Measurements from ENCODE around the gene WDR18. TPM values are rescaled to one million over a fixed set of nuclear protein-coding genes. Genes with fewer than 3 reads are reported as not detected.

WDR18 gene
- total RNA-seq, 1 experiment from 2014 or later, result 41.1 TPM

DNA sequence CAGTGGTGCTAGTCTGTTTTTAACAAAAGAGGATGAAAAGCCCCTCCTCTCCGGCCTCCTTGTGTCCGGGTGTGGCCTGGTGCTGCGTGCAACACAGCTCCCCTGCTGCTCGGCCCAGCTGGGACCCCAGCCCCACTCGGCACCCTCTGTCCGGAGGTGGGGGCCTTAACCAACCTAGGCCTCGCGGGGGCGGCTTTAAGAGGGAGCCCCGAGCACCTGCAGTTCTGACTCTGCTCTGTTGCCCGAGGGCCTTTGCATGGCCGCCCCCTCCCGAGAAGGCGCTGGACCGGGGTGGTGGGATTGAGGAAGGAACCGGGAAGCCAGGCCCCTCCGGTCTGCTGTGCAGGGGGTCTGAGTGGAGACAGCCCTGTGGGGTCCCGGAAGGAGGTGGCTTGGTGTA, 10.4 kb downstream of the WDR18 start:
- DNase-seq, result no peak
- Histone ChIP-seq H3K4me1 (ENCODE audit: low read length) (no peaks in the 10 kb centered on the region), H3K9me2 (replicated peaks; ENCODE audit: insufficient read depth, low read length) (no peaks in the 10 kb centered on the region), H4K20me1 (ENCODE audit: insufficient read depth, low read depth, low read length) (peaks cover 22% of the 10 kb centered on the region; the same call in 1 of the 2 replicates), H3K36me3 (ENCODE audit: insufficient read depth, low read length) (0 out of 2 replicates have a peak, but pooled peaks cover 15% of the 10 kb centered on the region), H3K27me3 (ENCODE audit: low read length) (no peaks in the 10 kb centered on the region), H3K27ac (ENCODE audit: low read length) (no peak overlapping the region), H3K4me3 (ENCODE audit: low read length) (no peak overlapping the region), H3K9ac (ENCODE audit: low read length) (no peak overlapping the region), H3K4me2 (ENCODE audit: low read depth, low read length, poor library complexity, severe bottlenecking) (no peak overlapping the region), H3K79me2 (ENCODE audit: low read length) (no peaks in the 10 kb centered on the region), H2AFZ (ENCODE audit: low read length) (no peak overlapping the region), H3K9me3 (ENCODE audit: low read length) (no peaks in the 10 kb centered on the region; the same call in 1 of the 2 replicates)

- Histone ChIP-seq H3K79me2 (ENCODE audit: low read length) (no peaks in the 10 kb centered on the region), H3K27ac (ENCODE audit: low read length) (no peak overlapping the region), H4K20me1 (ENCODE audit: insufficient read depth, low read depth, low read length) (peaks cover 22% of the 10 kb centered on the region; the same call in 1 of the 2 replicates), H3K4me1 (ENCODE audit: low read length) (no peaks in the 10 kb centered on the region), H3K9me2 (replicated peaks; ENCODE audit: insufficient read depth, low read length) (no peaks in the 10 kb centered on the region), H3K4me2 (ENCODE audit: low read depth, low read length, poor library complexity, severe bottlenecking) (no peak overlapping the region), H2AFZ (ENCODE audit: low read length) (no peak overlapping the region), H3K9ac (ENCODE audit: low read length) (no peak overlapping the region), H3K4me3 (ENCODE audit: low read length) (no peak overlapping the region), H3K9me3 (ENCODE audit: low read length) (no peaks in the 10 kb centered on the region; the same call in 1 of the 2 replicates), H3K36me3 (ENCODE audit: insufficient read depth, low read length) (0 out of 2 replicates have a peak, but pooled peaks cover 15% of the 10 kb centered on the region), H3K27me3 (ENCODE audit: low read length) (no peaks in the 10 kb centered on the region)
- no peak for DNase-seq
These were observed 11.1 kb downstream of the WDR18 start for GRCh38 chr19:995051-995827.

DNA sequence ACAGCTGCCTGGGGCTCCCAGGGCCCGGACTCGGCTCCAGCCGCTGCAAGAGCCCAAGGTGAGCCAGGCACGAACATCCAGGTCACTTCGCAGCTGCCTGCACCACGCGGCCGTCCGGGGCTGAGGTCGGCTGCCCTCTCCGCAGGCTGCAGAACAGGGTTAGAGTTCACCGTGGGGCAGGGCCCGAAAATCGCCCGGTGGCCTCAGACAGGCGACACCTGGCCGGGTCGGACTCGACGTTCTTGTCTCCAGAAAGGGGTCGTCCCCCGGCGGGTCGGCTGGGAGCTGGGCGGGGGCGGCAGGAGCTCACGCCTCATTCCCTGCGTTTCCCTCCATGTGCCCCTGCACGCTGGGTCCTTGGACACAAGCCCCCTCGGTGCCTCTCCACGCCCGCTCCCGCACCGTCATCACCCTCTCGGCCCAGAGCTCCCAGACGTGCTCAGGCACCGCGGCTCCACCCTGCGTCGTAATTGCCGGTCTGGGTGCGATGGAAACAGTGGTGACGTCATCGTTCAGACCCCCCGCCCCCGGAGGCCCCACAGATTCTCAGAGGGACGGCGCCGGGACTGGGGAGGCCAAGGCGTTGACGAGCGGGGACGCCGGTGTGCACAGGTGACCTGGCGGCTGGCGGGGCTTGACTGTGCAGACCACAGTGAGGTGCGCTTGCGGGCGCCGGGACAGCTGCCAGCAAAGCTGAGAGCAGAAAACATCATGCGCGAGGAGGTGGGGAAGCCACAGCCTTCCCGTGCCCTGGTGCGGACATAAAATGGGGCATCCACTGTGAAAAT, 12.1 kb downstream of the WDR18 start:
- no peaks in the 10 kb centered on the region for H3K27me3 ChIP-seq (ENCODE audit: low read length)
- H3K4me2 ChIP-seq (ENCODE audit: low read depth, low read length, poor library complexity, severe bottlenecking), result no peak overlapping the region
- no peak overlapping the region for H3K4me3 ChIP-seq (ENCODE audit: low read length)

DNA sequence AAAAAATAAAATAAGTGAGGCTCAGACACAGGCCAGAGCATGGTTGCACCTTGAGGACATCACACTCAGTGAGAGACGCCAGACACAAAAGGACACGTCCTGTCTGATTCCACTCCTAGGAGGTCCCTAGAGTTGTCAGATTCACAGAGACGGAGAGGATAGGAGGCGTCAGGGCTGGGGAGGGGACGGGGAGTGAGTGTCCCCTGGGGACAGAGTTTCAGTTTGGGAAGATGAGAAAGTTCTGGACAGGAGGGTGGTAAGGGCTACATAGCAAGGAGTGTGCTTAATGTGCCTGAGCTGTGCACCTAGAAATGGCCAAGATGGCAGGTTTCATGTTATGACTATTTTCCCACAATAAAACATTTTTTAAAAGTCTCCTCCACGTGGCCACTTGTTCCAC, 13.9 kb downstream of the WDR18 start:
- Histone ChIP-seq H3K9me2 (replicated peaks; ENCODE audit: insufficient read depth, low read length) (no peaks in the 10 kb centered on the region), H3K4me2 (ENCODE audit: low read depth, low read length, poor library complexity, severe bottlenecking) (no peak overlapping the region), H3K27me3 (ENCODE audit: low read length) (no peaks in the 10 kb centered on the region), H3K4me3 (ENCODE audit: low read length) (no peak overlapping the region), H3K4me1 (ENCODE audit: low read length) (no peaks in the 10 kb centered on the region), H3K9ac (ENCODE audit: low read length) (no peak overlapping the region), H4K20me1 (ENCODE audit: insufficient read depth, low read depth, low read length) (peaks cover 15% of the 10 kb centered on the region; the same call in 1 of the 2 replicates), H3K27ac (ENCODE audit: low read length) (no peak overlapping the region), H3K9me3 (ENCODE audit: low read length) (no peaks in the 10 kb centered on the region), H3K36me3 (ENCODE audit: insufficient read depth, low read length) (0 out of 2 replicates have a peak, but pooled peaks cover under 1% of the 10 kb centered on the region), H3K79me2 (ENCODE audit: low read length) (no peaks in the 10 kb centered on the region), H2AFZ (ENCODE audit: low read length) (no peak overlapping the region)
- no peak for DNase-seq

More for the DNA sequence above, 12.1 kb downstream of the WDR18 start:
- Histone ChIP-seq H3K9ac (ENCODE audit: low read length) (no peak overlapping the region), H3K36me3 (ENCODE audit: insufficient read depth, low read length) (0 out of 2 replicates have a peak, but pooled peaks cover 9% of the 10 kb centered on the region), H3K9me2 (replicated peaks; ENCODE audit: insufficient read depth, low read length) (no peaks in the 10 kb centered on the region), H3K4me1 (ENCODE audit: low read length) (no peaks in the 10 kb centered on the region), H3K27ac (ENCODE audit: low read length) (no peak overlapping the region), H3K79me2 (ENCODE audit: low read length) (no peaks in the 10 kb centered on the region), H3K9me3 (ENCODE audit: low read length) (no peaks in the 10 kb centered on the region), H4K20me1 (ENCODE audit: insufficient read depth, low read depth, low read length) (peaks cover 21% of the 10 kb centered on the region; the same call in 1 of the 2 replicates), H2AFZ (ENCODE audit: low read length) (no peak overlapping the region)
- DNase-seq, result peak; percentile 66

GRCh38 chr19:999379-999719, 15.2 kb downstream of the WDR18 start:
- Histone ChIP-seq H3K4me1 (ENCODE audit: low read length) (no peaks in the 10 kb centered on the region), H3K9ac (ENCODE audit: low read length) (no peak overlapping the region), H3K79me2 (ENCODE audit: low read length) (no peaks in the 10 kb centered on the region), H2AFZ (ENCODE audit: low read length) (no peak overlapping the region), H4K20me1 (ENCODE audit: insufficient read depth, low read depth, low read length) (peaks cover 13% of the 10 kb centered on the region; the same call in 1 of the 2 replicates), H3K27me3 (ENCODE audit: low read length) (no peaks in the 10 kb centered on the region), H3K9me2 (replicated peaks; ENCODE audit: insufficient read depth, low read length) (no peaks in the 10 kb centered on the region), H3K27ac (ENCODE audit: low read length) (no peak overlapping the region), H3K4me3 (ENCODE audit: low read length) (no peak overlapping the region), H3K9me3 (ENCODE audit: low read length) (no peaks in the 10 kb centered on the region), H3K4me2 (ENCODE audit: low read depth, low read length, poor library complexity, severe bottlenecking) (no peak overlapping the region), H3K36me3 (ENCODE audit: insufficient read depth, low read length) (no peaks in the 10 kb centered on the region)
- DNase-seq, result no peak

- H3K9ac ChIP-seq (ENCODE audit: low read length), result no peak within 1 kb of the TSS
These were observed 15.9 kb downstream of the WDR18 start, which contains the start of gene GRIN3B for GRCh38 chr19:1000095-1000494. GRIN3B (plus strand) TSS chr19:1000419; CDS start chr19:1000438, 19 bp downstream.

GRCh38 chr19:1000591-1001537, 16.7 kb downstream of the WDR18 start:
- DNase-seq, result no peak
- no peaks in the 10 kb centered on the region for H3K27me3 ChIP-seq (ENCODE audit: low read length)
- no peak overlapping the region for H3K4me2 ChIP-seq (ENCODE audit: low read depth, low read length, poor library complexity, severe bottlenecking)
- H3K9ac ChIP-seq (ENCODE audit: low read length), result no peak overlapping the region
- peaks cover 9% of the 10 kb centered on the region; the same call in 1 of the 2 replicates for H4K20me1 ChIP-seq (ENCODE audit: insufficient read depth, low read depth, low read length)
- H2AFZ ChIP-seq (ENCODE audit: low read length), result no peak overlapping the region
- H3K36me3 ChIP-seq (ENCODE audit: insufficient read depth, low read length), result no peaks in the 10 kb centered on the region
- H3K27ac ChIP-seq (ENCODE audit: low read length), result no peak overlapping the region
- no peak overlapping the region for H3K4me3 ChIP-seq (ENCODE audit: low read length)
- H3K9me2 ChIP-seq (replicated peaks; ENCODE audit: insufficient read depth, low read length), result no peaks in the 10 kb centered on the region
- no peaks in the 10 kb centered on the region for H3K79me2 ChIP-seq (ENCODE audit: low read length)
- no peaks in the 10 kb centered on the region for H3K9me3 ChIP-seq (ENCODE audit: low read length)
- H3K4me1 ChIP-seq (ENCODE audit: low read length), result no peaks in the 10 kb centered on the region

More at GRCh38 chr19:1000095-1000494, 15.9 kb downstream of the WDR18 start, which contains the start of gene GRIN3B:
- no peak within 1 kb of the TSS for H3K4me2 ChIP-seq (ENCODE audit: low read depth, low read length, poor library complexity, severe bottlenecking)
- peak; percentile 86 for DNase-seq
- no peaks in the 10 kb centered on the region for H3K79me2 ChIP-seq (ENCODE audit: low read length)
- H3K27me3 ChIP-seq (ENCODE audit: low read length), result no peaks in the 10 kb centered on the region
- H3K27ac ChIP-seq (ENCODE audit: low read length), result no peak within 1 kb of the TSS
- no peak within 1 kb of the TSS for H2AFZ ChIP-seq (ENCODE audit: low read length)
- no peaks in the 10 kb centered on the region for H3K9me3 ChIP-seq (ENCODE audit: low read length)
- no peaks in the 10 kb centered on the region for H3K36me3 ChIP-seq (ENCODE audit: insufficient read depth, low read length)
- peaks cover 9% of the 10 kb centered on the region; the same call in 1 of the 2 replicates for H4K20me1 ChIP-seq (ENCODE audit: insufficient read depth, low read depth, low read length)
- H3K4me3 ChIP-seq (ENCODE audit: low read length), result no peak within 1 kb of the TSS
- no peaks in the 10 kb centered on the region for H3K4me1 ChIP-seq (ENCODE audit: low read length)
- H3K9me2 ChIP-seq (replicated peaks; ENCODE audit: insufficient read depth, low read length), result no peaks in the 10 kb centered on the region

Data from Karpas-422 (cell line).